ENCODE measurements around the gene PRKCA.

PRKCA gene

GRCh38 chr17:66493283-66494019 is 191.0 kb downstream of the PRKCA start:
- FAIRE-seq, result no peak

- no peak for FAIRE-seq
Observed at GRCh38 chr17:66494023-66494803, 191.8 kb downstream of the PRKCA start.

GRCh38 chr17:66495035-66495434 is 192.6 kb downstream of the PRKCA start:
- FAIRE-seq, result no peak

- no peak for FAIRE-seq
Observed at GRCh38 chr17:66496306-66496705, 193.9 kb downstream of the PRKCA start.

- no peak for FAIRE-seq
Observed at GRCh38 chr17:66498580-66498979, 196.2 kb downstream of the PRKCA start.

- no peak for FAIRE-seq
Observed at GRCh38 chr17:66506641-66507040, 204.2 kb downstream of the PRKCA start.

- FAIRE-seq, result no peak
Observed at GRCh38 chr17:66507103-66507923, 204.9 kb downstream of the PRKCA start.

DNA sequence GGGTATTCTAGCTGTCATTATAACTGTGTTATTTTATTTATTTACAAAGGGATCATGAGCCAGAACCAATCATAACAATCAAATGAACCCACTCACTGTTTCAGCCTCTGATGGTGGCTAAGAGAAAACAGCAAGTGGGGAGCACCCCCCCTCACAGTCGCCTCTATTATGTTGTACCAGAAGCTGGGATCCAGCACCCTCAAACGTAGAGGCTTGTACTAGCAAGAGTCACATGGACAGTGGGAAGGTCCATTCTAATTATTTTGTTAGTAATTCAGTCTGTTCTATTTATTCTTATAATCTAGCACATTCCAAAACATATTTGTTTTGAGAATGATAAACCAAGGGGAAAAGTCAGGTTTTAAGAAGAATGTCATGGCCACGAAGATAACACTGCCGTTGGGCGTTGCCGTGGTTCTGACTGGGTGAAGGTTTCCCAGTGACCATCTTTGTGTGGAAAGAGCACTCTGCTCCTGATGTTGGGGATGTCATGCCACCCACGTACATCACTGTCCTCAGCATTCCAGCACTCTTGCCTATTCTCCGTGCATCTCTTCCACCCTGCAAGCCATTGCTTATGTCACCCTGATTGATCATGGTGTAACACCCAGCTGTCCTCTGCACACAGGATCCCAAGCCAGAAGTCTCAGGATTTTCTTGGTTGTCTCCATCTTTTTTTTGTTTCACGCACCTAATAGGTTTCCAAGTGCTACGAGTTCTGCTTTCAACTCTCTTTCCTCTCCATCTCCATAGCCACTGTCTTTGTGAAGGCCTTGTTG is 205.8 kb downstream of the PRKCA start:
- no peak for FAIRE-seq

DNA sequence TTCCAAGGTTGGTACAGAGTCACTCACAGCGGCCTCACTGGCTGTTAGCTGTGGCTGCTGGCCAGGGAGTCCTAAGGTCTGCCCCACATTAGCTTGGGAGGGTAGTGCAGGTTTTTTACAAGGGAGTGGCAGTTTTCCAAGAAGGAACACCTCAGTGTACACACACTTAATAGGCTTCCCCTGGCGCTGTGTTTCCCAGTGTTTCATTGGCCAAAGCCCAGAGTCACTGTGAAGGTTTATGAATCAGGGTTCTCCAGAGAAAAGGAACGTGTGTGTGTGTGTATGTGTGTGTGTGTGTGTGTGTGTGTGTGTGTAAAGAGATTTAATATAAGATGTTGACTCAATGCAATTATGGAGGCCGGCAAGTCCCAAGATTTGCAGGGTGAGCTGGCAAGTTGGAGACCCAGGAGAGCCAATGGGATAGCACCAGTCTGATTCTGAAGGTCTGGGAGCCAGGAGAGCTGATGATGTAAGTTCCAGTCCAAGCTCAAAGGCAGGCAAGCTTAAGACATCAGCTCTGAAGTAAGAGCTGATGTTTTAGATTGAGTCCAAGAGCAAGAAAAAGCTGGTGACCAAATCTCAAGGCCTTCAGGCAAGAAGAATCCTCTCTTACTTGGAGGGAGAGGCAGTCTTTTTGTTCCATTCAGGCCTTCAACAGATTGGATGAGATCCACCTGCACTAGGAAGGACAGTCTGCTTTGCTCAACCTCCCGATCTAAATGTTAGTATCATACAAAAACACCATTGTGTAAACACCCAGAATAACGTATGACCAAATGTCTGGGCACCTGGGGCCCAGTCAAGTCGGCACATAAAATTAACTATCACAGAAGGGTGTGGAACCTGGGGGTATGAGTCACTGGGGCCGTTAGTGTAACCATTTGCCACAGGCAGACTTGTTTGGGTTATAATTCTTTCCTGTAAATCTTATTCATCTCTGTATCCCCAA is 206.8 kb downstream of the PRKCA start:
- no peak for FAIRE-seq

DNA sequence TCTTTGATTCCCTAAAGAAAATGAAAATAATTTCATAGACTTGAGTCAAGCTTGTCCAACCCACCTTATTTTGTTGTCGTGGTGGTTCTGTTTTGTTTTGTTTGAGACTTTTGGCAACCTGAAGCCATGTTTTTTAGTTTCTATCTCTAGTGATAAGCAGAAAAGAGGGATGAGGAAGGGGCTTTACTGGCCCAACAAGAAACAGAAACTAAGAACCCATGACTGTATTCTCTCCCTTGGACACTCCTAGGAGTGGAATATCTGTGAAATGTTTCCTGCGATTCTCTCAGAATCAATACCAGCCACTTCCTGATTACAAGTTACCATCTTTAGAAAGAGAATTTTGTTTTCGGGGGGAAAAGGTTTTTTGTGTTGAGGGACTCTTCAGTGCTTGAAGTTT is 207.5 kb downstream of the PRKCA start:
- no peak for FAIRE-seq

- no peak for FAIRE-seq
Observed at GRCh38 chr17:66511135-66511534, 208.7 kb downstream of the PRKCA start.

DNA sequence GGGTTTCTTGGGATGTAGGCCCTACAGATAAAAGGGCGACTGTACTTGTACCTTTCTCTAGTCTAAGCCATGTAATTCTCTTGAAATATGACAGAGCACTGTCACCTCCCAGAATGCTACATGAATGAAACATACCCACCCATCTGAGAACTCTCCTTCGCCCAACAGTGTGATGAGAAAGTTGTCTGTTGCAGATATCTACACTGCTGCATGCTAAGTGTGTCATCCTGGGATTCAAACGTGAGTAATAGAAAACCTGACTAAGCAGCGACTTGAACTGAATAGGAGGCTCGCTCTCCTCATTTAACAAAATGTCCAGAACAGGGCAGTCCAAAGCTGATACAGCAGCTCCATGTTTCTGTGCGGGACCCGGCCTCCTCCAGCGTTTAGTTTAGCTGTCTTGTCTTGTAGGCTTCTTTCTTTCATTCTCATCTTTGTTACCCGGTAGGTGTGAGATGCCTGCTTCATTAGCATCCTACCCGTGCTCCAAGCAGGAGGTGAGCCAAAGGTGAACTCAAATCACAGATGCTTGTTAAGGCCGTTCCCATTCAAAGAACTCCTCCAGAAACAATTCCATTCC is 211.9 kb downstream of the PRKCA start:
- no peak for FAIRE-seq

DNA sequence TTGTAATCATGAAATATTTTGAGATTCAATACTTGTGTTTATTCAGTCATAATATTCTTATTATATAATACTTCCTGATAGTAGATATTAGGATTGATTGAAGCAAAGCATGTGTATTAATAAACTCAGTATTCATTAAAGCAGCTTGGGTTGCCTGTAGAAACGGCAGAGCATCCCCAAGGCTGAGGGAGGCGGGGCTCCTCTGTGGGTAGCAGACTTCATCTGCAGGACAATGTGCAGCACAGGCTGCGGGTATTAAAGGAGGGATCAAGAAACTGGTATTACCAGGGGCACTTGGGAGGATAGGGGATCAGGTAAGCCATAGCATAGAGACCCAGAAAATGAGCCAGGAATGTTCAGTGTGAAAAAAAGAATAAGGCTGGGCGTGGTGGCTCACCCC is 213.6 kb downstream of the PRKCA start:
- no peak for FAIRE-seq

DNA sequence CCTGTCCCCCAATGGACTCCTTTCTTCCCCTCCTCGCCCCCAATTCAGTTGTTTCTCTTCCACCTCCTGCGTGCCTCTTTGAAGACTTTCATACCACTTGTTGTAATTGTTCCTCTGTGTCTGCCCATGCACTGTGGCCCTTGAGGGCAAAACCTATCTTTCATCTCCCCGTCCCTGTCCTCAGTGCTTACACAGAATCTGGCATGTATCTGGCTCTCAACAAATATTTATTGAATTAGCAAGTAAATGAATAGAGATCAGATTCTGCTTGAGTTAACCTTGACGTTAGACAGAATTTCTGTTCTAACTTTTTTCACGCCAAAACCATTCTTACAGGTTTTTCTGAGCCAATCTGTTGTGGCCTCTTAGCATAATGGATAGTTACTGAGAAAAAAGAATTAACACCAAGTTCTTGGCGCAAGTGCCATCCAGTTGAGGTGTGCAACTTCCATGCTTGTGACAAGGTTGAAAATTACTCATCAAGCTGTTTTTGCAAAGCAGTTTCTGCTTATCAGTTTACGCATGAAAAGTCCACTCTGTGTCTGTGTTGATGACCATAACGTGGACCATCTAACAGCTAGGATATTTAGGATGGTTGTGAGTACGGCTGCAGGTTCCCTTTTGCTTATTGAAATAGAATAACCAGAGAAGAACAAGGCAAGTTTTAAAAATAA is 215.1 kb downstream of the PRKCA start:
- FAIRE-seq, result no peak

DNA sequence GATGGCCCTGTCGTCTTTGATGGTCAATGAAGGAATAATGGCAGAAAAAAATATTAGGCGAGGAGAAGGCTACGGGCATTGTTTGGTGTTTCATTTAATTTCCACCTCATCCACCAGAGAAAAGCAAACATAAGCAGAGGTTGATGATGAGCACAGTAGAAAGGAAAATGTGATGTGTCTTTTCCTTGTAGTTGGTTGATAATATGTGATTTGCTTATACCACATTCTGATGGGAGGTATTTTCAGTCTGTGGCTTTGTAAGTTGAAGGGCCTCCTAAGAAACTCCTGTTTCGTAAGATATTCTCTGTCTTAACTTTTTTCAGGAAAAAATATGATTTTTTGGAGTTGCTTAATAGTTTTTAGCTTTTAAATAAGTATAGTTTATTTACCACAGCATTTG is 215.7 kb downstream of the PRKCA start:
- FAIRE-seq, result no peak

- FAIRE-seq, result no peak
Observed at GRCh38 chr17:66518677-66519076, 216.3 kb downstream of the PRKCA start.

GRCh38 chr17:66519154-66519553 is 216.7 kb downstream of the PRKCA start:
- no peak for FAIRE-seq

DNA sequence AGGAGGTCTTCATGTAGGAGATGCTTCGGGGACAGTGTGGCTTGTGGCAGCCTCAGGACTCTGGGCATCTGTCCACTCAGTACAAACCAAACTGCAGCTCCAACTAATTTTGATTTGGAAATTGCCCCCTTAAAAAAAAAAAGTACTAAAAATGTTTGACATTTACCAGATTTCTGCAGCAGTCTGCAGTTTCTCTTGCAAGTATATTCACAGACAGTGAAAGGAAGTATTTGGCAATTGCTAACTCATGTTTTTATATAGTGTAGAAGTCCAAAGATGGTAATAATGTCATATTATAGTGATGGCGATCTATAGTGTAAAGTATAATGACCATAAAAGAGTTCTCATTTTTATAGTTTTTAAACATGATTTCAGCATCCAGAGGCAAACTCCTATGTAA is 218.6 kb downstream of the PRKCA start:
- FAIRE-seq, result no peak

GRCh38 chr17:66522591-66523272 is 220.3 kb downstream of the PRKCA start:
- FAIRE-seq, result no peak

All from endometrium (tissue), 2 donors.